Medulla oblongata (tissue), 1 donor: ENCODE results near the gene SAMD4B.

Experiments
- DNase-seq: peaks from one replicate; pipeline ENCODE4 v3.0.0-alpha.2; 2015; ENCODE audit errors: extremely low spot score

The SAMD4B gene

GRCh38 chr19:39425744-39426143, 83.5 kb downstream of the SAMD4B start:
- no peak for DNase-seq

- peak; percentile 35 for DNase-seq
Measured at GRCh38 chr19:39426170-39426569, 83.9 kb downstream of the SAMD4B start.

GRCh38 chr19:39427707-39428106, 85.5 kb downstream of the SAMD4B start:
- DNase-seq = no peak

GRCh38 chr19:39428283-39429112, 86.3 kb downstream of the SAMD4B start:
- no peak for DNase-seq

GRCh38 chr19:39430675-39431593, 88.7 kb downstream of the SAMD4B start:
- peak; percentile 37 for DNase-seq

GRCh38 chr19:39432677-39433025, 90.4 kb downstream of the SAMD4B start:
- no peak for DNase-seq

- DNase-seq = no peak
Measured at GRCh38 chr19:39433480-39434079, 91.4 kb downstream of the SAMD4B start.

- DNase-seq = no peak
Measured at GRCh38 chr19:39434123-39435076, 92.2 kb downstream of the SAMD4B start.
